ENCODE measurements around the gene P2RX4. TPM values are rescaled to one million over a fixed set of nuclear protein-coding genes. Genes with fewer than 3 reads are reported as not detected.

Gene P2RX4
- total and polyA plus RNA-seq, 2 of the 13 experiments (the other 11 are each of a cell fraction or from before 2014, with no cell fraction given), result 13.8 to 30.8 TPM

- no peak for TF ChIP-seq ZNF407 (CRISPR knock-in tag; IDR thresholded peaks at IDR 0.05; ENCODE audit: not compliant biosample characterization)
- peak; percentile 65; the same call in 1 of the 2 replicates for TF ChIP-seq NR0B2 (CRISPR knock-in tag; IDR thresholded peaks at IDR 0.05)
- TF ChIP-seq SNAI1 (CRISPR knock-in tag; IDR thresholded peaks at IDR 0.05; ENCODE audit: borderline replicate concordance), result no peak
- TF ChIP-seq ZNF205 (CRISPR knock-in tag; IDR thresholded peaks at IDR 0.05), result peak; percentile 33; the same call in 1 of the 2 replicates
- TF ChIP-seq KLF11 (CRISPR knock-in tag; IDR thresholded peaks at IDR 0.05), result no peak
- TF ChIP-seq MAFF (IDR thresholded peaks at IDR 0.05; ENCODE audit: low read depth, low read length), result no peak
- peak; percentile 34; the same call in 1 of the 2 replicates for TF ChIP-seq DRAP1 (CRISPR knock-in tag; IDR thresholded peaks at IDR 0.05)
- no peak for TF ChIP-seq NR2F6 (IDR thresholded peaks at IDR 0.05)
- 0 out of 2 replicates have a peak, but pooled peaks have one; percentile 42 for TF ChIP-seq NR2F6 (CRISPR knock-in tag; IDR thresholded peaks at IDR 0.05)
- no peak for TF ChIP-seq ARID2 (CRISPR knock-in tag; IDR thresholded peaks at IDR 0.05; ENCODE audit: borderline replicate concordance)
- TF ChIP-seq GZF1 (CRISPR knock-in tag; IDR thresholded peaks at IDR 0.05), result no peak
- TF ChIP-seq PTBP1 (IDR thresholded peaks at IDR 0.05; ENCODE audit: low read depth, low read length, poor library complexity, severe bottlenecking), result no peak
- TF ChIP-seq HNF1A (IDR thresholded peaks at IDR 0.05; ENCODE audit: low read depth), result no peak; the same call in 1 of the 2 replicates
- TF ChIP-seq HNF1A (CRISPR knock-in tag; IDR thresholded peaks at IDR 0.05; ENCODE audit: borderline replicate concordance), result peak; percentile 51
- TF ChIP-seq SALL1 (CRISPR knock-in tag; IDR thresholded peaks at IDR 0.05), result peak; percentile 83
- TF ChIP-seq ZSCAN22 (CRISPR knock-in tag; IDR thresholded peaks at IDR 0.05), result no peak; the same call in 1 of the 2 replicates
Observed at GRCh38 chr12:121209624-121210572, at the start of gene P2RX4 (continued).
